Measurements from ENCODE around the gene ENTPD2.
A peak's percentile ranks its signal among the peaks of the same experiment; 100 is the strongest.

ENTPD2 gene

GRCh38 chr9:137030006-137030405 lies 23.9 kb downstream of the ENTPD2 start:
- no peak for DNase-seq (ENCODE audit: low read depth)

GRCh38 chr9:137029058-137029936 lies 24.6 kb downstream of the ENTPD2 start:
- peak; percentile 64 for DNase-seq (ENCODE audit: low read depth)

- no peak for DNase-seq (ENCODE audit: low read depth)
These were observed 25.4 kb downstream of the ENTPD2 start for GRCh38 chr9:137028263-137029057.

- no peak for DNase-seq (ENCODE audit: low read depth)
These were observed 26.2 kb downstream of the ENTPD2 start, which contains the start of gene ABCA2 for GRCh38 chr9:137027369-137028262. TSS of gene ABCA2 (minus strand) at chr9:137028237. CDS start at chr9:137028140, 97 bp downstream.

- DNase-seq (ENCODE audit: low read depth) = no peak
These were observed 27.0 kb downstream of the ENTPD2 start for GRCh38 chr9:137026828-137027227.

- no peak for DNase-seq (ENCODE audit: low read depth)
These were observed 27.5 kb downstream of the ENTPD2 start for GRCh38 chr9:137026384-137026783.

GRCh38 chr9:137025517-137025966 lies 28.3 kb downstream of the ENTPD2 start:
- DNase-seq (ENCODE audit: low read depth) = no peak

- DNase-seq (ENCODE audit: low read depth) = no peak
These were observed 30.3 kb downstream of the ENTPD2 start for GRCh38 chr9:137023583-137023991.

- DNase-seq (ENCODE audit: low read depth) = no peak
These were observed 30.7 kb downstream of the ENTPD2 start for GRCh38 chr9:137023157-137023556.

- no peak for DNase-seq (ENCODE audit: low read depth)
These were observed 31.2 kb downstream of the ENTPD2 start for GRCh38 chr9:137022662-137023008.

GRCh38 chr9:137021979-137022661 lies 31.7 kb downstream of the ENTPD2 start:
- peak; percentile 60 for DNase-seq (ENCODE audit: low read depth)

GRCh38 chr9:137021568-137021978 lies 32.3 kb downstream of the ENTPD2 start:
- no peak for DNase-seq (ENCODE audit: low read depth)

GRCh38 chr9:137020771-137021567 lies 32.9 kb downstream of the ENTPD2 start:
- DNase-seq (ENCODE audit: low read depth) = no peak

GRCh38 chr9:137019891-137020683 lies 33.8 kb downstream of the ENTPD2 start:
- no peak for DNase-seq (ENCODE audit: low read depth)

GRCh38 chr9:137018761-137019559 lies 34.9 kb downstream of the ENTPD2 start:
- DNase-seq (ENCODE audit: low read depth) = no peak

GRCh38 chr9:137017791-137018497 lies 35.9 kb downstream of the ENTPD2 start:
- DNase-seq (ENCODE audit: low read depth) = no peak

GRCh38 chr9:137017071-137017470 lies 36.8 kb downstream of the ENTPD2 start:
- DNase-seq (ENCODE audit: low read depth) = no peak

GRCh38 chr9:137016436-137016835 lies 37.4 kb downstream of the ENTPD2 start:
- no peak for DNase-seq (ENCODE audit: low read depth)
